CD4-positive, alpha-beta T cell (primary cell): ENCODE measurements around the gene RARG. TPM values are rescaled to one million over a fixed set of nuclear protein-coding genes. Genes with fewer than 3 reads are reported as not detected.

Experiments
- ATAC-seq: fragments of 200-7000 bp; cut with Tn5 transposase; one replicate; pipeline ENCODE4 v1.10.0; 2022; ENCODE audit warnings: mild to moderate bottlenecking; ENCODE audit not compliant: poor library complexity
- CTCF ChIA-PET: fragments of 350-600 bp; sonication (Branson Sonifier 250); formaldehyde crosslinking; loops from one replicate; lab custom pipeline; 2021; ENCODE audit warnings: antibody characterized with exemption, inconsistent platforms; lab: Charles Lee
- POLR2A ChIA-PET: fragments of 350-600 bp; sonication (Branson Sonifier 250); formaldehyde crosslinking; loops from one replicate; lab custom pipeline; 2021; ENCODE audit warnings: antibody characterized with exemption, inconsistent platforms; lab: Charles Lee
- DNase-seq, 14 experiments: peaks; one replicate each; pipeline ENCODE4 v3.0.0-alpha.2; 2013 to 2020; ENCODE audit warnings: mixed read lengths in 2 of 14
- H3K27ac ChIP-seq, 2 donors: one replicate each; pipeline versions ENCODE4 v1.5.1 to v1.7.0; 2013; ENCODE audit warnings: low read length in 2 of 2, low read depth in 1 of 2, mild to moderate bottlenecking in 1 of 2
- H3K27me3 ChIP-seq, 2 experiments: 1 replicate in 1 of 2; 2 replicates in 1 of 2; pipeline versions ENCODE4 v1.6.1 to v1.7.0; 2013; ENCODE audit warnings: low read length in 2 of 2, control low read depth in 1 of 2, mild to moderate bottlenecking in 1 of 2, moderate library complexity in 1 of 2; ENCODE audit not compliant: insufficient read depth in 2 of 2, control insufficient read depth in 1 of 2
- H3K36me3 ChIP-seq: one replicate; pipeline ENCODE4 v1.6.1; 2013; ENCODE audit warnings: low read length, control low read depth; ENCODE audit not compliant: insufficient read depth
- H3K4me1 ChIP-seq: one replicate; pipeline ENCODE4 v1.6.1; 2013; ENCODE audit warnings: low read length, control low read depth; ENCODE audit not compliant: insufficient read depth
- H3K4me3 ChIP-seq: one replicate; pipeline ENCODE4 v1.5.1; 2013; ENCODE audit warnings: mild to moderate bottlenecking, low read length, moderate library complexity
- H3K9me3 ChIP-seq, 2 experiments: 1 replicate in 1 of 2; 2 replicates in 1 of 2; pipeline versions ENCODE4 v1.6.1 to v1.7.0; 2013; ENCODE audit warnings: low read length in 2 of 2, mild to moderate bottlenecking in 2 of 2, control low read depth in 1 of 2, moderate library complexity in 1 of 2; ENCODE audit not compliant: control insufficient read depth in 1 of 2, insufficient read depth in 1 of 2
- H3K27ac Mint-ChIP-seq: one replicate; pipeline ENCODE4 v1.8.0; 2020; ENCODE audit warnings: mixed read lengths
- H3K27me3 Mint-ChIP-seq: one replicate; pipeline ENCODE4 v1.8.0; 2021; ENCODE audit warnings: mixed read lengths
- H3K36me3 Mint-ChIP-seq: one replicate; pipeline ENCODE4 v1.8.0; 2021; ENCODE audit warnings: low read depth, mixed read lengths
- H3K4me1 Mint-ChIP-seq: one replicate; pipeline ENCODE4 v1.8.0; 2021; ENCODE audit warnings: low read depth, mixed read lengths
- H3K4me3 Mint-ChIP-seq: one replicate; pipeline ENCODE4 v1.8.0; 2020; ENCODE audit warnings: mild to moderate bottlenecking, mixed read lengths
- H3K9me3 Mint-ChIP-seq: one replicate; pipeline ENCODE4 v1.8.0; 2020; ENCODE audit warnings: mixed read lengths
- intact Hi-C, 2 experiments: fragments of 100-400 bp; cut with DNase I in 1 of 2; cut with micrococcal nuclease in 1 of 2; formaldehyde crosslinking; loops; one replicate each; pipeline versions ENCODE4 v1.15.1 to v1.9.0; 2023 to 2025; cut with DNase I, micrococcal nuclease
- total RNA-seq, 174 experiments: library from RNA in 2 of 174; stranded (reverse) in 2 of 174; gene quantifications; one replicate each; pipeline ENCODE4 v1.2.3 and lab custom pipeline; 2021 to 2026
- TF ChIP-seq, protein P1 (sequence below): fragments of 200-600 bp; IDR thresholded peaks from one replicate; pipeline ENCODE4 v1.8.0; 2022; ENCODE audit warnings: antibody characterized with exemption, mild to moderate bottlenecking

The RARG gene
- total RNA-seq, 2 experiments from 2014 or later: 14.0 to 15.8 TPM

- TF ChIP-seq, protein P1, sequence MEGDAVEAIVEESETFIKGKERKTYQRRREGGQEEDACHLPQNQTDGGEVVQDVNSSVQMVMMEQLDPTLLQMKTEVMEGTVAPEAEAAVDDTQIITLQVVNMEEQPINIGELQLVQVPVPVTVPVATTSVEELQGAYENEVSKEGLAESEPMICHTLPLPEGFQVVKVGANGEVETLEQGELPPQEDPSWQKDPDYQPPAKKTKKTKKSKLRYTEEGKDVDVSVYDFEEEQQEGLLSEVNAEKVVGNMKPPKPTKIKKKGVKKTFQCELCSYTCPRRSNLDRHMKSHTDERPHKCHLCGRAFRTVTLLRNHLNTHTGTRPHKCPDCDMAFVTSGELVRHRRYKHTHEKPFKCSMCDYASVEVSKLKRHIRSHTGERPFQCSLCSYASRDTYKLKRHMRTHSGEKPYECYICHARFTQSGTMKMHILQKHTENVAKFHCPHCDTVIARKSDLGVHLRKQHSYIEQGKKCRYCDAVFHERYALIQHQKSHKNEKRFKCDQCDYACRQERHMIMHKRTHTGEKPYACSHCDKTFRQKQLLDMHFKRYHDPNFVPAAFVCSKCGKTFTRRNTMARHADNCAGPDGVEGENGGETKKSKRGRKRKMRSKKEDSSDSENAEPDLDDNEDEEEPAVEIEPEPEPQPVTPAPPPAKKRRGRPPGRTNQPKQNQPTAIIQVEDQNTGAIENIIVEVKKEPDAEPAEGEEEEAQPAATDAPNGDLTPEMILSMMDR: no peak
- H3K36me3 ChIP-seq: peaks cover 34% of the 10 kb centered on the region
- Mint-ChIP-seq H3K9me3 (no peaks in the 10 kb centered on the region), H3K36me3 (peaks cover 57% of the 10 kb centered on the region), H3K27ac (peak overlapping the region; percentile 88), H3K4me3 (no peak overlapping the region), H3K4me1 (peaks cover 84% of the 10 kb centered on the region), H3K27me3 (no peaks in the 10 kb centered on the region)
- intact Hi-C loops: no loop called here
- H3K4me1 ChIP-seq: peaks cover 91% of the 10 kb centered on the region
- ATAC-seq (no peak), DNase-seq (no peak)
- no peaks in the 10 kb centered on the region for H3K9me3 ChIP-seq
- no peaks in the 10 kb centered on the region for H3K27me3 ChIP-seq
- H3K27ac ChIP-seq: peak overlapping the region; percentile 7 to 33
- CTCF ChIA-PET: interaction anchor here (0.7 to 2.3 kb wide), 3 partner anchors 11 to 144 kb away, joined by 3 to 12 read pairs (median 3); no protein-coding TSS in a partner anchor
- POLR2A ChIA-PET: interaction anchor here (1.0 to 5.0 kb wide), 5 partner anchors 18 to 94 kb away, joined by 3 to 53 read pairs (median 5); partner anchors contain the start of genes CSAD, PFDN5 and ZNF740
- H3K4me3 ChIP-seq: no peak overlapping the region
Observed at GRCh38 chr12:53201639-53202038, 30.4 kb downstream of the RARG start.

- Mint-ChIP-seq H3K4me1 (peaks cover 85% of the 10 kb centered on the region), H3K36me3 (peaks cover 59% of the 10 kb centered on the region), H3K4me3 (peak overlapping the region; percentile 86), H3K9me3 (no peaks in the 10 kb centered on the region), H3K27ac (peak overlapping the region; percentile 88), H3K27me3 (no peaks in the 10 kb centered on the region)
- peak overlapping the region; percentile 7 to 33 for H3K27ac ChIP-seq
- H3K4me3 ChIP-seq: peak overlapping the region; percentile 19
- no peaks in the 10 kb centered on the region for H3K27me3 ChIP-seq
- H3K4me1 ChIP-seq: peaks cover 91% of the 10 kb centered on the region
- intact Hi-C loops: no loop called here
- H3K36me3 ChIP-seq: peaks cover 39% of the 10 kb centered on the region
- DNase-seq (no peak), ATAC-seq (no peak)
- ChIA-PET CTCF (interaction anchor here (0.7 to 4.5 kb wide), 5 partner anchors 12 to 144 kb away, joined by 3 to 32 read pairs (median 3); no protein-coding TSS in a partner anchor), POLR2A (interaction anchor here (1.0 to 5.0 kb wide), 8 partner anchors 8 to 122 kb away, joined by 3 to 53 read pairs (median 5); partner anchors contain the start of genes CSAD, PFDN5, SPRYD3 and ZNF740)
- TF ChIP-seq, protein P1: no peak
- H3K9me3 ChIP-seq: no peaks in the 10 kb centered on the region
Observed at GRCh38 chr12:53201177-53201541, 30.9 kb downstream of the RARG start.

GRCh38 chr12:53200458-53201176 lies 31.4 kb downstream of the RARG start:
- DNase-seq (peak in 4 of 14 experiments; percentile 40 to 53 (median 47)), ATAC-seq (peak; percentile 53)
- Histone ChIP-seq H3K36me3 (peaks cover 44% of the 10 kb centered on the region), H3K27me3 (no peaks in the 10 kb centered on the region), H3K9me3 (no peaks in the 10 kb centered on the region), H3K27ac (peak overlapping the region; percentile 31 to 63), H3K4me3 (peak overlapping the region; percentile 19), H3K4me1 (peaks cover 89% of the 10 kb centered on the region)
- POLR2A ChIA-PET: interaction anchor here (1.0 to 5.0 kb wide), 7 partner anchors 8 to 121 kb away, joined by 3 to 53 read pairs (median 5); partner anchors contain the start of genes CSAD, PFDN5, SPRYD3 and ZNF740
- TF ChIP-seq, protein P1: no peak
- no peaks in the 10 kb centered on the region for H3K27me3 Mint-ChIP-seq
- CTCF ChIA-PET: interaction anchor here (0.9 to 4.5 kb wide), 4 partner anchors 12 to 145 kb away, joined by 3 to 32 read pairs (median 8); no protein-coding TSS in a partner anchor
- peak overlapping the region; percentile 86 for H3K4me3 Mint-ChIP-seq
- H3K9me3 Mint-ChIP-seq: no peaks in the 10 kb centered on the region
- peaks cover 81% of the 10 kb centered on the region for H3K4me1 Mint-ChIP-seq
- H3K36me3 Mint-ChIP-seq: peaks cover 61% of the 10 kb centered on the region
- intact Hi-C loops: no loop called here
- peak overlapping the region; percentile 88 for H3K27ac Mint-ChIP-seq
